IMR-90 (cell line): ENCODE data around the gene ATOH8. TPM values are rescaled to one million over a fixed set of nuclear protein-coding genes. Genes with fewer than 3 reads are reported as not detected.

Source experiments
- ATAC-seq: fragments of 200-7000 bp; cut with Tn5 transposase; 2 replicates; pipeline ENCODE4 v1.9.1; 2020; ENCODE audit warnings: low read depth, mild to moderate bottlenecking, moderate library complexity
- BruUV-seq: library from RNA; stranded (reverse); fragments of 400-500 nt; replicated peaks from 2 replicates; lab custom pipeline; 2021; lab: Mats Ljungman, UMichigan
- CTCF ChIA-PET: fragments of 300-600 bp; formaldehyde crosslinking; extraction: SDS; loops from one replicate; lab custom pipeline; 2021; ENCODE audit warnings: antibody characterized with exemption; lab: Yijun Ruan, JAX
- POLR2A ChIA-PET: fragments of 300-600 bp; sonication (Branson Sonifier 250); formaldehyde crosslinking; loops from one replicate; lab custom pipeline; 2022; ENCODE audit warnings: antibody characterized with exemption; ENCODE audit not compliant: unreplicated experiment; lab: Charles Lee
- DNase-seq: peaks from one replicate; pipeline ENCODE4 v3.0.0; 2013
- H2AFZ ChIP-seq: replicated peaks from 2 replicates; pipeline ENCODE3; 2013; ENCODE audit warnings: low read length, mild to moderate bottlenecking; ENCODE audit not compliant: poor library complexity
- H2AK5ac ChIP-seq: 2 replicates; pipeline ENCODE4 v1.6.1; 2013; ENCODE audit warnings: low read depth, low read length, inconsistent platforms
- H2AK9ac ChIP-seq: replicated peaks from 2 replicates; pipeline ENCODE3; 2013; ENCODE audit warnings: mild to moderate bottlenecking, low read depth, low read length, moderate library complexity; ENCODE audit not compliant: poor library complexity
- H2BK120ac ChIP-seq: 2 replicates; pipeline ENCODE4 v1.6.1; 2013; ENCODE audit warnings: low read depth, low read length, inconsistent platforms
- H2BK15ac ChIP-seq: 3 replicates; pipeline ENCODE4 v1.6.1; 2013; ENCODE audit warnings: low read depth, low read length, inconsistent platforms
- H2BK20ac ChIP-seq: 2 replicates; pipeline ENCODE4 v1.6.1; 2013; ENCODE audit warnings: low read depth, mild to moderate bottlenecking, inconsistent platforms, low read length, moderate library complexity
- H2BK5ac ChIP-seq: 2 replicates; pipeline ENCODE4 v1.6.1; 2013; ENCODE audit warnings: mild to moderate bottlenecking, low read depth, low read length, inconsistent platforms; ENCODE audit not compliant: poor library complexity, severe bottlenecking
- H3K14ac ChIP-seq: replicated peaks from 2 replicates; pipeline ENCODE4 v1.6.1; 2013; ENCODE audit warnings: low read depth, low read length, inconsistent platforms
- H3K18ac ChIP-seq: 2 replicates; pipeline ENCODE4 v1.6.1; 2013; ENCODE audit warnings: low read depth, low read length, control low read depth
- H3K23ac ChIP-seq: 2 replicates; pipeline ENCODE4 v1.6.1; 2013; ENCODE audit warnings: low read depth, low read length, inconsistent platforms
- H3K27ac ChIP-seq: 2 replicates; pipeline ENCODE4 v1.5.1; 2013; ENCODE audit warnings: mild to moderate bottlenecking, control low read depth, low read length; ENCODE audit not compliant: insufficient read depth
- H3K27me3 ChIP-seq: 2 replicates; pipeline ENCODE4 v1.6.1; 2013; ENCODE audit warnings: low read length; ENCODE audit not compliant: control insufficient read depth, insufficient read depth
- H3K36me3 ChIP-seq: 2 replicates; pipeline ENCODE4 v1.6.1; 2013; ENCODE audit warnings: low read length, mixed read lengths; ENCODE audit not compliant: control insufficient read depth, insufficient read depth
- H3K4ac ChIP-seq: 2 replicates; pipeline ENCODE4 v1.6.1; 2013; ENCODE audit warnings: low read depth, low read length, inconsistent platforms
- H3K4me1 ChIP-seq: 2 replicates; pipeline ENCODE4 v1.6.1; 2013; ENCODE audit warnings: low read length, mixed read lengths; ENCODE audit not compliant: control insufficient read depth, insufficient read depth
- H3K4me2 ChIP-seq: 2 replicates; pipeline ENCODE4 v1.6.1; 2013; ENCODE audit warnings: low read depth, mild to moderate bottlenecking, control low read depth, low read length, moderate library complexity
- H3K4me3 ChIP-seq: 2 replicates; pipeline ENCODE4 v1.5.1; 2013; ENCODE audit warnings: low read depth, mild to moderate bottlenecking, control low read depth, low read length, moderate library complexity; ENCODE audit not compliant: insufficient read depth
- H3K56ac ChIP-seq: 2 replicates; pipeline ENCODE4 v1.6.1; 2013; ENCODE audit warnings: low read length, inconsistent platforms; ENCODE audit not compliant: insufficient read depth; ENCODE audit errors: extremely low read depth
- H3K79me1 ChIP-seq, 2 experiments: 2 replicates each; pipeline ENCODE4 v1.6.1; 2013; ENCODE audit warnings: low read length in 2 of 2, inconsistent platforms in 1 of 2, low read depth in 1 of 2
- H3K9ac ChIP-seq: 2 replicates; pipeline ENCODE4 v1.6.1; 2013; ENCODE audit warnings: low read depth, low read length, control low read depth
- H3K9me1 ChIP-seq: 2 replicates; pipeline ENCODE4 v1.6.1; 2013; ENCODE audit warnings: low read length, inconsistent platforms; ENCODE audit not compliant: insufficient read depth
- H3K9me3 ChIP-seq: 2 replicates; pipeline ENCODE4 v1.6.1; 2013; ENCODE audit warnings: low read length; ENCODE audit not compliant: control insufficient read depth, insufficient read depth
- H4K20me1 ChIP-seq: 2 replicates; pipeline ENCODE4 v1.6.1; 2013; ENCODE audit warnings: low read length, inconsistent platforms; ENCODE audit not compliant: insufficient read depth
- H4K5ac ChIP-seq: 2 replicates; pipeline ENCODE4 v1.6.1; 2013; ENCODE audit warnings: mild to moderate bottlenecking, low read depth, low read length, control low read depth
- H4K8ac ChIP-seq, 2 experiments: 2 replicates each; pipeline ENCODE4 v1.6.1; 2013; ENCODE audit warnings: low read depth in 2 of 2, low read length in 2 of 2, control low read depth in 1 of 2, inconsistent platforms in 1 of 2
- H4K91ac ChIP-seq: 2 replicates; pipeline ENCODE4 v1.6.1; 2013; ENCODE audit warnings: low read depth, low read length, inconsistent platforms; ENCODE audit not compliant: insufficient read depth
- BHLHE40 ChIP-seq: fragments of 150-350 bp; IDR thresholded peaks from 2 replicates; pipeline ENCODE4 v1.6.1; 2016; ENCODE audit warnings: mild to moderate bottlenecking, low read depth, low read length
- CHD1 ChIP-seq: IDR thresholded peaks from 2 replicates; pipeline ENCODE4 v1.6.1; 2012; ENCODE audit warnings: low read depth, low read length, improper control_type of control experiment
- MAFK ChIP-seq: IDR thresholded peaks from 2 replicates; pipeline ENCODE4 v1.6.1; 2012; ENCODE audit warnings: low read depth, low read length, improper control_type of control experiment
- MAZ ChIP-seq: IDR thresholded peaks from 2 replicates; pipeline ENCODE4 v1.6.1; 2012; ENCODE audit warnings: low read depth, mild to moderate bottlenecking, low read length, improper control_type of control experiment, moderate library complexity, borderline replicate concordance
- RAD21 ChIP-seq: IDR thresholded peaks from 2 replicates; pipeline ENCODE4 v1.6.1; 2012; ENCODE audit warnings: low read length, improper control_type of control experiment
- RFX5 ChIP-seq: IDR thresholded peaks from 2 replicates; pipeline ENCODE4 v1.8.0; 2012; ENCODE audit warnings: low read depth, mild to moderate bottlenecking, low read length, moderate library complexity
- SMC3 ChIP-seq: fragments of 150-350 bp; IDR thresholded peaks from 2 replicates; pipeline ENCODE4 v1.6.1; 2016; ENCODE audit warnings: low read depth, mild to moderate bottlenecking, antibody characterized with exemption, low read length, moderate library complexity
- USF2 ChIP-seq: fragments of 150-350 bp; IDR thresholded peaks from 2 replicates; pipeline ENCODE4 v1.6.1; 2017; ENCODE audit warnings: mild to moderate bottlenecking, antibody characterized with exemption, low read length, low read depth
- WGBS, 2 experiments: methylation state at CpG; one replicate each; pipeline versions ENCODE4 v1.1.5 to v1.1.7; 2013; ENCODE audit warnings: missing lambda C conversion rate in 2 of 2; ENCODE audit not compliant: insufficient read length in 1 of 2; ENCODE audit errors: extremely low coverage in 2 of 2; 5-methylcytosine and 5-hydroxymethylcytosine counted together
- dilution Hi-C: fragments of 300-500 bp; cut with HindIII; formaldehyde crosslinking; loops from one replicate; pipeline ENCODE4 v1.14.3; 2018; ENCODE audit warnings: low sequenced_read_pairs; ENCODE audit not compliant: unreplicated experiment
- in situ Hi-C: fragments of 300-500 bp; cut with MboI; formaldehyde crosslinking; loops from 3 replicates; pipeline ENCODE4 v1.14.3; 2019; ENCODE audit warnings: low sequenced_read_pairs, inconsistent platforms, mixed read lengths
- intact Hi-C: fragments of 100-400 bp; cut with micrococcal nuclease; formaldehyde crosslinking; loops from 2 replicates; pipeline ENCODE4 v1.10.0; 2022
- polyA plus RNA-seq, 3 experiments: library from polyadenylated mRNA; depleted of rRNA; stranded (reverse); fragments of >200 nt; gene quantifications; 2 replicates each; pipeline ENCODE4 v1.2.3, GENCODE V29; 2012; ENCODE audit warnings: low replicate concordance in 1 of 3
- total RNA-seq: library from RNA; depleted of rRNA; stranded (reverse); fragments of >200 nt; gene quantifications from 2 replicates; pipeline ENCODE4 v1.2.3, GENCODE V29; 2012

The ATOH8 gene
- total and polyA plus RNA-seq, 2 of the 4 experiments (the other 2 are of a cell fraction), result 7.9 to 9.0 TPM

- POLR2A ChIA-PET, result no interaction called here
- Histone ChIP-seq H3K4me1 (peaks cover 2% of the 10 kb centered on the region; the same call in 1 of the 2 replicates), H4K20me1 (no peaks in the 10 kb centered on the region), H3K9me3 (no peaks in the 10 kb centered on the region), H3K14ac (no peak overlapping the region), H2BK15ac (no peak overlapping the region; the same call in 2 of the 3 replicates), H3K79me1 (no peaks in the 10 kb centered on the region), H2BK20ac (no peak overlapping the region; the same call in 1 of the 2 replicates), H3K4me2 (no peak overlapping the region), H4K8ac (no peak overlapping the region), H2AK5ac (no peak overlapping the region), H2AFZ (no peak overlapping the region), H3K4me3 (no peak overlapping the region), H3K27ac (no peak overlapping the region), H2BK5ac (no peak overlapping the region), H3K27me3 (no peaks in the 10 kb centered on the region), H4K91ac (no peak overlapping the region), H3K9me1 (peaks cover 3% of the 10 kb centered on the region; the same call in 1 of the 2 replicates), H3K36me3 (no peaks in the 10 kb centered on the region), H3K9ac (no peak overlapping the region), H3K4ac (no peak overlapping the region), H2BK120ac (peak overlapping the region; percentile 4; the same call in 1 of the 2 replicates), H3K56ac (no peak overlapping the region), H3K18ac (no peak overlapping the region), H3K23ac (no peak overlapping the region; the same call in 1 of the 2 replicates), H2AK9ac (no peak overlapping the region), H4K5ac (no peak overlapping the region)
- CTCF ChIA-PET, result no interaction called here
- intact Hi-C loops, result no loop called here
- dilution Hi-C loops, result no loop called here
- no CpG with 5 or more reads among the region's 3 CpGs for whole genome bisulfite sequencing, 2 experiments
- TF ChIP-seq SMC3, result no peak
- TF ChIP-seq USF2, result no peak
- no peak for TF ChIP-seq CHD1
- no peak for TF ChIP-seq RAD21
- no peak for TF ChIP-seq MAFK
- no peak for TF ChIP-seq BHLHE40
- TF ChIP-seq RFX5, result no peak
- TF ChIP-seq MAZ, result no peak
- ATAC-seq (no peak), DNase-seq (no peak)
- BruUV-seq, result no TSS peak
- in situ Hi-C loops, result no loop called here
These were observed 22.2 kb upstream of the ATOH8 start for GRCh38 chr2:85731606-85732005.
